ENCODE results near the gene LYSMD3. TPM values are rescaled to one million over a fixed set of nuclear protein-coding genes. Genes with fewer than 3 reads are reported as not detected.
"Not testable (repeated sequence)": the region's sequence is repeated elsewhere in the genome, so short reads cannot be mapped to it uniquely, and the experiment has no call there.

LYSMD3 gene
- 8.2 and 25.8 TPM in 2 replicates for total RNA-seq (ENCODE audit: low replicate concordance)

DNA sequence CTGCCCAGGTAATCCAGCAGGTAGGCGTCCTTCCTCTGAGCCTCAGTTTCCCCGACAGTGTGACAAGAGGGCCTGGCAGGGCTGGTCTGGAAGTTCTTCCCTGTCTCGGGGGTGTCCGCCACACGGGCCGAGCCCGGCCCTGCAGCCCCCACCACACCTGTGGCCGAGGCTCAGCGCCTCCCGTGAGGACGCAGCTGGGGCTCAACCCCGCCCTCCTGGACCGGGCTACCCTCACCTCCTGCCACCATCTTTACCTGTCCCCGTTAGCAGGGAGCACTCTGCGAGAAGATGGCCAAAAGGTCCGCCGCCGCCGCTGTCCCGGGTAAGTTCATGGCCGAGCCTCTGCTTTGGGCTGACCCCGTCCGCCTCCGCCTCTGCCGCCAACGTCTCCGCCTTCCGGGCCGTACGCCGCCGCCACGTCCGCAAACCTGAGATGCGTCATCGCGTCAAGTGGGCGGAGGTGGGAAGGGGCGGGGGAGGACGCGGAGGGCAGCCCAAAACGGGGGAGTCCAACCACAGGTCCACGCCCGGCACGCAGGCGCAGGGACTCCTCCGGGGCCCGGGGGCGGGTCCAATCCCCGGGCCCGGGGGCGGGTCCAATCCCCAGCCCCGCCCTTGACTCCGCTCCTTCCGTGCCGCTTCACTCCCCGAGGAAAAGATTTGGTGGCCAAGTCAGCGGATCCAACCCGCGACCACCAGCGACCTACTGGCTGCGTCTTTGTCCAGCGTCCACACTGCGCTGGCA lies at the start of gene LYSMD3:
Gene LYSMD3 (minus strand): TSS at position 391 of the 745 bp plus-strand sequence. CDS start 4,295 bp downstream, outside the sequence.
- TF ChIP-seq, protein P1, sequence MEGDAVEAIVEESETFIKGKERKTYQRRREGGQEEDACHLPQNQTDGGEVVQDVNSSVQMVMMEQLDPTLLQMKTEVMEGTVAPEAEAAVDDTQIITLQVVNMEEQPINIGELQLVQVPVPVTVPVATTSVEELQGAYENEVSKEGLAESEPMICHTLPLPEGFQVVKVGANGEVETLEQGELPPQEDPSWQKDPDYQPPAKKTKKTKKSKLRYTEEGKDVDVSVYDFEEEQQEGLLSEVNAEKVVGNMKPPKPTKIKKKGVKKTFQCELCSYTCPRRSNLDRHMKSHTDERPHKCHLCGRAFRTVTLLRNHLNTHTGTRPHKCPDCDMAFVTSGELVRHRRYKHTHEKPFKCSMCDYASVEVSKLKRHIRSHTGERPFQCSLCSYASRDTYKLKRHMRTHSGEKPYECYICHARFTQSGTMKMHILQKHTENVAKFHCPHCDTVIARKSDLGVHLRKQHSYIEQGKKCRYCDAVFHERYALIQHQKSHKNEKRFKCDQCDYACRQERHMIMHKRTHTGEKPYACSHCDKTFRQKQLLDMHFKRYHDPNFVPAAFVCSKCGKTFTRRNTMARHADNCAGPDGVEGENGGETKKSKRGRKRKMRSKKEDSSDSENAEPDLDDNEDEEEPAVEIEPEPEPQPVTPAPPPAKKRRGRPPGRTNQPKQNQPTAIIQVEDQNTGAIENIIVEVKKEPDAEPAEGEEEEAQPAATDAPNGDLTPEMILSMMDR (IDR thresholded peaks at IDR 0.05; ENCODE audit: insufficient read depth, low read length), result no peak
- peak within 1 kb of the TSS; percentile 99 for H3K4me3 ChIP-seq (ENCODE audit: low read depth, low read length)
- peak; percentile 96 for DNase-seq (ENCODE audit: low read depth)

DNA sequence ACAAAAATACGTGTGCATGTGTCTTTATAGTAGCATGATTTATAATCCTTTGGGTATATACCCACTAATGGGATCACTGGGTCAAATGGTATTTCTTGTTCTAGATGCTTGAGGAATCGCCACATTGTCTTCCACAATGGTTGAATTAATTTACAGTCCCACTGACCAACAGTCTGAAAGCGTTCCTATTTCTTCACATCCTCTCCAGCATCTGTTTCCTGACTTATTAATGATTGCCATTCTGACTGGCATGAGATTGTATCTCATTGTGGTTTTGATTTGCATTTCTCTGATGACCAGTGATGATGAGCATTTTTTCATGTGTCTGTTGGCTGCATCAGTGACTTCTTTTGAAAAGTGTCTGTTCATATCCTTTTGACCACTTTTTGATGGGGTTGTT lies 47.2 kb upstream of the LYSMD3 start:
- H3K4me3 ChIP-seq (ENCODE audit: low read depth, low read length); DNase-seq (ENCODE audit: low read depth): not testable (repeated sequence)

DNA sequence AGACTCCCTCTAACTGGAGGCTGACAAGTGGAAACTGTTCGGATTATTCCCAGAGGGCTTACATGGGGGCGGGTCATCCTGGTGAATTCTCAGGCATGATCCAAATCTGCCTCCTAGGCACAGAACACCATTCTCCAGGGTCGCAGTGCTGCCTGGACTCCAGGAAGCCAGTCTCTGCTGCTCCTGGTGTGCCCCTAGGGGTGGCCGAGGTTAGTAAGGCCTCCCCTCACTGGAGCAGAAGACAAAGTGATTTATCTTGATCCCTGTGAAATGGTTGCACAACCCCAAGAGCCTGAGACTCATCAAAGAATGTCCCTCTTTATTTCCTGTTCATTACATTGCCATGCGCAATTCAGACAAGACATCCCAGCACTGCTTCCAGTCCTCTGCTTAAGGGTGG lies 46.3 kb upstream of the LYSMD3 start:
- H3K4me3 ChIP-seq (ENCODE audit: low read depth, low read length), result no peak overlapping the region
- TF ChIP-seq, protein P1 (IDR thresholded peaks at IDR 0.05; ENCODE audit: insufficient read depth, low read length), result no peak
- DNase-seq (ENCODE audit: low read depth), result no peak

DNA sequence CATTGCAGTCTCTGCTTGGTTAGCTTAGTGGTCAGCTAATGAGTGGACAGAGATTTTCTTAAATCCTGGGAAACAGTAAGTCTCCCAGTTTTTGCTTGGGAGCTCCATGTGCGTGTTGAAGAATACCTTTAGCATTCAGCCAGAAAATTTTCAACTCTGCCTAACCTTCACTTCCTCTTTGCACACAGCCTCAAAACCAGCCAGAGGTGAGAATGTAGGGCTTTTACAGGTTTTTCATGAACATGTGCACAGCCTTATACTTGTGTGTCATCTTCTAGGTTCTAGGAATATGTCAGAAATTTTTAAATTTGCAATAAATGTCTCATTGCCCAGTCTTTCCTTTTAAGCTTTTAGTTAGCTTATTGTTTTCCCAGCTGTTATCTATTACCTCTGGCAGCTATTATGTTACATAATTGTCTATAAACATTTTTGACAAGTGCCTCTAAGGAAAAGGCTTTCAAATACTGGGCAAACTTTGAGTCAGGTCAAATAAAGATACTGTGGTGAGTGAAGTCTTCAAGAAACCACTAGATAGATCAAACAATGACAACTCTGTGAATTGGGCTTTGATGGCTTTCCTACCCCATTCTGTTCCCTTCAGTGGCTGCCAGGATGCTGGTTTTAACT lies 41.9 kb upstream of the LYSMD3 start:
- TF ChIP-seq, protein P1 (IDR thresholded peaks at IDR 0.05; ENCODE audit: insufficient read depth, low read length), result no peak
- H3K4me3 ChIP-seq (ENCODE audit: low read depth, low read length), result no peak overlapping the region
- DNase-seq (ENCODE audit: low read depth), result no peak

DNA sequence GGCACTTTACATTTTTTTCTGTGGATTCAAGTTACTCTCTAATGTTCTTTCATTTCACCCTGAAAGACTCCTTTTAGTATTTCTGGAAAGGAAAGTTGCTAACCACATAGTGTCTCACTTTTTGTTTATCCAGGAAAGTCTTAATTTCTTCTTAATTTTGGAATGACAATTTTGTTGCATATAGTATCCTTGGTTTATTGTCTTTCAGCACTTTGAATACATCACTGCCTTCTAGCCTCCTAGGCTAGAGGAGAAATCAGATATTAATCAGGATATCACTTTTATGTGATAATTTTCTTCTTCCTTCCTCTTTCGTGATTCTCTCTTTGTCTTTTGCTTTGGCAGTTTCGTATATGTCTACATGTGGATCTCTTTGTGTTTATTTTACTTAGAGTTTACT lies 40.6 kb upstream of the LYSMD3 start:
- no peak for DNase-seq (ENCODE audit: low read depth)
- no peak overlapping the region for H3K4me3 ChIP-seq (ENCODE audit: low read depth, low read length)
- TF ChIP-seq, protein P1 (IDR thresholded peaks at IDR 0.05; ENCODE audit: insufficient read depth, low read length), result no peak

DNA sequence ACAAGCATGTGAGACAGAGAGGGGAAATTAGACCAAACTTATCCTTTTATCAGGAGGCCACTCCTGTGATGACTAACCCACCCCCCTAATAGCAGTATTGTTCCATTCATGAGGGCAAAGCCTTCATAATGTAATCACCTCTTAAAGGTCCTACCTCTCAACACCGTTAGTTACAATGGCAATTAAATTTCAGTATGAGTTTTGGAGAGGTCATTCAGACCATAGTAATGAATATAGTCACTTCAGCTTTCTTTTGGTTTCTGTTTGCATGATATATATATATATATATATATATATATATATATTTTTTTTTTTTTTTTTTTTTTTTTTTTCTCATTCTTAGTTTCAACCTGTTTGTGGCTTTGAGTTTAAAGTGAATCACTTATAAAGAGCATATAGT lies 39.7 kb upstream of the LYSMD3 start:
- no peak overlapping the region for H3K4me3 ChIP-seq (ENCODE audit: low read depth, low read length)
- TF ChIP-seq, protein P1 (IDR thresholded peaks at IDR 0.05; ENCODE audit: insufficient read depth, low read length), result no peak

DNA sequence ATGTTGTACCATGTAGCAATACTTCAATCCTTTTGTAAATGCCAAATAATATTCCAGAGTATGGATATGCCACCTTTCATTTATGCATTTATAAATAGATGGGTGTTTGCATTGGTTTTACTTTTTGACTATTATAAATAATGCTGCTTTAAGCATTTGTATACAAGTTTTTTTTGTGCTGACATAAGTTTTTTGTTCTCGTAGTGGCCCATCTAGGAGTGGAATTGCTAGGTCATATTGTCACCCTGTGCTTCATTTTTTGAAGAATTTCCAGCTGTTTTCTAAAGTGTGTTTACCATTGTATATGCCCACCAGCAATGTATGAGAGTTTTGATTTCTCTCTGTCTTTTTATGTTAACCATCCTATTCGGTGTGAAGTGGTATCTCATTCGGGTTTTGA lies 36.1 kb upstream of the LYSMD3 start:
- DNase-seq (ENCODE audit: low read depth), result no peak
- no peak overlapping the region for H3K4me3 ChIP-seq (ENCODE audit: low read depth, low read length)
- TF ChIP-seq, protein P1 (IDR thresholded peaks at IDR 0.05; ENCODE audit: insufficient read depth, low read length), result no peak

More for the DNA sequence above, 39.7 kb upstream of the LYSMD3 start:
- DNase-seq (ENCODE audit: low read depth), result no peak

All from fibroblast of the aortic adventitia (primary cell).